HCT116 (cell line): ENCODE data around the gene AFF1. TPM values are rescaled to one million over a fixed set of nuclear protein-coding genes. Genes with fewer than 3 reads are reported as not detected.

ENCODE experiments used
- ATAC-seq: fragments of 200-7000 bp; cut with Tn5 transposase; 2 replicates; pipeline ENCODE4 v1.9.1; 2020; ENCODE audit warnings: mild to moderate bottlenecking, moderate library complexity
- BruUV-seq: library from RNA; stranded (reverse); fragments of 400-500 nt; replicated peaks from 2 replicates; lab custom pipeline; 2021; lab: Mats Ljungman, UMichigan
- CTCF ChIA-PET: fragments of 300-600 bp; sonication (Branson Sonifier 250); formaldehyde crosslinking; loops from one replicate; lab custom pipeline; 2021; ENCODE audit warnings: antibody characterized with exemption; lab: Charles Lee
- POLR2A ChIA-PET: fragments of 300-600, 350-600 bp; sonication (Branson Sonifier 250); formaldehyde crosslinking; loops from one replicate; lab custom pipeline; 2021; ENCODE audit warnings: antibody characterized with exemption; lab: Charles Lee
- RAD21 ChIA-PET, 2 experiments: fragments of 300-600 bp; sonication (Branson Sonifier 250); formaldehyde crosslinking; loops; one replicate each; lab custom pipeline; 2023; ENCODE audit warnings: low total read pairs in 2 of 2; ENCODE audit not compliant: uncharacterized antibody in 2 of 2, unreplicated experiment in 2 of 2, low non-redundant PET in 1 of 2; lab: Charles Lee
- DNase-seq: peaks from one replicate; pipeline ENCODE4 v3.0.0-alpha.2; 2010; ENCODE audit warnings: low read depth, low spot score
- H2AFZ ChIP-seq: fragments of 200-600 bp; shearing (Covaris generic), sonication (generic); 2 replicates; pipeline ENCODE4 v1.6.1; 2017; ENCODE audit warnings: low read depth, mixed run types, mixed read lengths, antibody characterized with exemption, low read length; ENCODE audit not compliant: poor library complexity, severe bottlenecking
- H3K27ac ChIP-seq: 2 replicates; pipeline ENCODE4 v1.5.1; 2012; ENCODE audit warnings: low read depth, low read length
- H3K27me3 ChIP-seq: fragments of 200-600 bp; sonication (generic); 2 replicates; pipeline ENCODE4 v1.6.1; 2016; ENCODE audit warnings: mixed run types, low read length, mixed read lengths; ENCODE audit not compliant: insufficient read depth
- H3K36me3 ChIP-seq, 2 experiments: fragments of 200-500 bp in 1 of 2; fragments of 200-600 bp in 1 of 2; sonication (Bioruptor generic) in 1 of 2; sonication (generic) in 1 of 2; 2 replicates each; pipeline versions ENCODE4 v1.5.1 to v1.6.1; 2014 to 2016; ENCODE audit warnings: low read length in 2 of 2, inconsistent platforms in 1 of 2, mixed read lengths in 1 of 2, mixed run types in 1 of 2; ENCODE audit not compliant: insufficient read depth in 2 of 2, control insufficient read depth in 1 of 2
- H3K4me1 ChIP-seq, 2 experiments: fragments of 200-600 bp in 1 of 2; sonication (generic) in 1 of 2; 2 replicates each; pipeline versions ENCODE4 v1.5.1 to v1.6.1; 2012 to 2017; ENCODE audit warnings: low read length in 2 of 2, inconsistent platforms in 1 of 2, mild to moderate bottlenecking in 1 of 2, mixed read lengths in 1 of 2, mixed run types in 1 of 2, moderate library complexity in 1 of 2; ENCODE audit not compliant: insufficient read depth in 2 of 2, control insufficient read depth in 1 of 2
- H3K4me2 ChIP-seq: fragments of 200-600 bp; sonication (generic); 2 replicates; pipeline ENCODE4 v1.6.1; 2017; ENCODE audit warnings: mixed run types, low read length, mixed read lengths
- H3K4me3 ChIP-seq, 2 experiments: fragments of 200-600 bp in 1 of 2; sonication (generic) in 1 of 2; replicated peaks in 1 of 2; 2 replicates each; pipeline ENCODE4 v1.5.1; 2011 to 2016; ENCODE audit warnings: low read length in 2 of 2, control low read depth in 1 of 2, low read depth in 1 of 2, mild to moderate bottlenecking in 1 of 2, mixed read lengths in 1 of 2, mixed run types in 1 of 2
- H3K79me2 ChIP-seq: fragments of 200-600 bp; sonication (generic); 2 replicates; pipeline ENCODE4 v1.6.1; 2017; ENCODE audit warnings: mild to moderate bottlenecking, mixed run types, low read length, moderate library complexity, mixed read lengths; ENCODE audit not compliant: insufficient read depth
- H3K9ac ChIP-seq: fragments of 200-600 bp; sonication (generic); 2 replicates; pipeline ENCODE4 v1.6.1; 2016; ENCODE audit warnings: low read length, mixed read lengths
- H3K9me2 ChIP-seq: fragments of 200-600 bp; sonication (generic), shearing (Covaris generic); 2 replicates; pipeline ENCODE4 v1.6.1; 2017; ENCODE audit warnings: mixed run types, mild to moderate bottlenecking, moderate library complexity; ENCODE audit not compliant: insufficient read depth
- H3K9me3 ChIP-seq, 2 experiments: fragments of 200-500 bp in 1 of 2; fragments of 200-600 bp in 1 of 2; sonication (Bioruptor generic) in 1 of 2; sonication (generic) in 1 of 2; 2 replicates each; pipeline ENCODE4 v1.6.1; 2014 to 2017; ENCODE audit warnings: low read length in 2 of 2, mixed read lengths in 2 of 2, inconsistent platforms in 1 of 2, low read depth in 1 of 2, mild to moderate bottlenecking in 1 of 2, mixed run types in 1 of 2, moderate library complexity in 1 of 2; ENCODE audit not compliant: control insufficient read depth in 1 of 2, insufficient read depth in 1 of 2
- H4K20me1 ChIP-seq: fragments of 200-600 bp; sonication (generic), shearing (Covaris generic); 2 replicates; pipeline ENCODE4 v1.6.1; 2017; ENCODE audit warnings: mixed run types, mild to moderate bottlenecking, moderate library complexity; ENCODE audit not compliant: insufficient read depth
- EGR1 ChIP-seq: IDR thresholded peaks from 2 replicates; pipeline ENCODE4 v1.6.1; 2012; ENCODE audit warnings: low read depth
- ELF1 ChIP-seq: IDR thresholded peaks from 2 replicates; pipeline ENCODE4 v1.6.1; 2012; ENCODE audit warnings: low read depth, borderline replicate concordance
- EZH2 ChIP-seq: fragments of 200-600 bp; sonication (generic); IDR thresholded peaks from 2 replicates; pipeline ENCODE4 v1.6.1; 2017; ENCODE audit warnings: antibody characterized with exemption, mixed run types
- FOSL1 ChIP-seq: IDR thresholded peaks from 2 replicates; pipeline ENCODE4 v1.6.1; 2012; ENCODE audit warnings: low read depth
- MAX ChIP-seq: IDR thresholded peaks from 2 replicates; pipeline ENCODE4 v1.6.1; 2012
- POLR2A ChIP-seq: IDR thresholded peaks from 2 replicates; pipeline ENCODE4 v1.7.0; 2011; ENCODE audit warnings: borderline replicate concordance; ENCODE audit not compliant: insufficient read depth, insufficient read length; ENCODE audit errors: extremely low read depth
- POLR2AphosphoS5 ChIP-seq: IDR thresholded peaks from 2 replicates; pipeline ENCODE4 v1.6.1; 2011; ENCODE audit warnings: mild to moderate bottlenecking, low read depth, low read length, moderate library complexity
- RAD21 ChIP-seq: IDR thresholded peaks from 2 replicates; pipeline ENCODE4 v1.6.1; 2012; ENCODE audit warnings: low read depth, mild to moderate bottlenecking
- SIN3A ChIP-seq: IDR thresholded peaks from 2 replicates; pipeline ENCODE4 v1.6.1; 2012; ENCODE audit warnings: low read depth
- SP1 ChIP-seq: IDR thresholded peaks from 2 replicates; pipeline ENCODE4 v1.6.1; 2012; ENCODE audit warnings: low read depth
- SRF ChIP-seq: IDR thresholded peaks from 2 replicates; pipeline ENCODE4 v1.6.1; 2012; ENCODE audit warnings: low read depth
- TCF7L2 ChIP-seq: IDR thresholded peaks from 2 replicates; pipeline ENCODE4 v1.7.0; 2011; ENCODE audit warnings: borderline replicate concordance, inconsistent platforms; ENCODE audit not compliant: insufficient read depth, insufficient read length; ENCODE audit errors: extremely low read depth
- YY1 ChIP-seq: IDR thresholded peaks from 2 replicates; pipeline ENCODE4 v1.6.1; 2011; ENCODE audit warnings: low read length, low read depth, moderate library complexity, mild to moderate bottlenecking; ENCODE audit not compliant: insufficient replicate concordance; ENCODE audit errors: extremely low read depth
- ZBTB33 ChIP-seq: IDR thresholded peaks from 2 replicates; pipeline ENCODE4 v1.6.1; 2011; ENCODE audit warnings: mild to moderate bottlenecking, low read length, moderate library complexity; ENCODE audit not compliant: insufficient replicate concordance; ENCODE audit errors: extremely low read depth
- ZFX ChIP-seq: fragments of 450-650 bp; IDR thresholded peaks from 2 replicates; pipeline ENCODE4 v1.6.1; 2017
- ZNF274 ChIP-seq: fragments of 200-500 bp; sonication (Bioruptor generic); IDR thresholded peaks from 2 replicates; pipeline ENCODE4 v1.6.1; 2014; ENCODE audit warnings: mild to moderate bottlenecking, low read depth, low read length, inconsistent platforms
- intact Hi-C: fragments of 100-400 bp; cut with micrococcal nuclease; formaldehyde crosslinking; loops from 2 replicates; pipeline ENCODE4 v1.10.0; 2022
- total RNA-seq: library from RNA; stranded (reverse); gene quantifications from one replicate; pipeline ENCODE4 v1.2.1, GENCODE V29; 2021; ENCODE audit not compliant: unreplicated experiment

AFF1 gene
- total RNA-seq, 1 experiment from 2014 or later: 43.1 TPM

- Histone ChIP-seq H3K36me3 (no peaks in the 10 kb centered on the region), H3K9me2 (no peaks in the 10 kb centered on the region), H3K9ac (no peak overlapping the region), H3K9me3 (no peaks in the 10 kb centered on the region), H3K4me2 (no peak overlapping the region), H4K20me1 (no peaks in the 10 kb centered on the region), H3K27ac (no peak overlapping the region), H2AFZ (no peak overlapping the region), H3K27me3 (no peaks in the 10 kb centered on the region), H3K79me2 (peaks cover 11% of the 10 kb centered on the region), H3K4me1 (peaks cover 7 to 10% of the 10 kb centered on the region in 2 experiments; a peak in 3 of 4 replicates), H3K4me3 (no peak overlapping the region)
- intact Hi-C loops: no loop called here
- no peak for DNase-seq
- ChIA-PET POLR2A (no interaction called here), CTCF (no interaction called here), RAD21 (no interaction called here)
- no peak for ATAC-seq
- no TSS peak for BruUV-seq
- TF ChIP-seq SRF: no peak
- TF ChIP-seq EZH2: no peak
- no peak for TF ChIP-seq ZFX
Measured at GRCh38 chr4:86970447-86971354, 35.9 kb downstream of the AFF1 start.

GRCh38 chr4:86971355-86971683 lies 36.5 kb downstream of the AFF1 start:
- no TSS peak for BruUV-seq
- H2AFZ ChIP-seq: no peak overlapping the region
- no peak for TF ChIP-seq TCF7L2
- TF ChIP-seq POLR2A: no peak
- no peak for TF ChIP-seq ELF1
- TF ChIP-seq FOSL1: no peak
- TF ChIP-seq EGR1: no peak
- no peak for TF ChIP-seq SIN3A
- TF ChIP-seq MAX: no peak
- TF ChIP-seq YY1: no peak
- no peak for TF ChIP-seq SP1
- TF ChIP-seq RAD21: no peak
- TF ChIP-seq ZBTB33: no peak
- no peak for TF ChIP-seq ZFX
- TF ChIP-seq ZNF274: no peak
- no peak for TF ChIP-seq POLR2AphosphoS5
- ChIA-PET POLR2A (interaction anchor here (0.7 kb wide), 1 partner anchor 42 kb away, joined by 5 read pairs; no protein-coding TSS in a partner anchor), CTCF (no interaction called here), RAD21 (no interaction called here)
- intact Hi-C loops: no loop called here
- no peak overlapping the region for H3K4me3 ChIP-seq
- no peak overlapping the region for H3K9ac ChIP-seq
- no peaks in the 10 kb centered on the region for H4K20me1 ChIP-seq
- H3K4me2 ChIP-seq: no peak overlapping the region
- no peaks in the 10 kb centered on the region for H3K9me3 ChIP-seq
- DNase-seq (no peak), ATAC-seq (no peak)
- no peaks in the 10 kb centered on the region for H3K36me3 ChIP-seq
- no peak overlapping the region for H3K27ac ChIP-seq
- peaks cover 11% of the 10 kb centered on the region for H3K79me2 ChIP-seq
- H3K9me2 ChIP-seq: no peaks in the 10 kb centered on the region
- peaks cover 8 to 10% of the 10 kb centered on the region in 2 experiments; a peak in 3 of 4 replicates for H3K4me1 ChIP-seq
- H3K27me3 ChIP-seq: no peaks in the 10 kb centered on the region
